GM12873 (cell line): ENCODE measurements around the gene ATP9A.

Experiments used
- CTCF ChIP-seq: IDR thresholded peaks from 2 replicates; pipeline ENCODE4 v1.5.1; 2012; ENCODE audit warnings: low read depth, mild to moderate bottlenecking, moderate library complexity, low read length, control low read depth; ENCODE audit not compliant: insufficient read depth; ENCODE audit errors: missing control alignments

Gene ATP9A

DNA sequence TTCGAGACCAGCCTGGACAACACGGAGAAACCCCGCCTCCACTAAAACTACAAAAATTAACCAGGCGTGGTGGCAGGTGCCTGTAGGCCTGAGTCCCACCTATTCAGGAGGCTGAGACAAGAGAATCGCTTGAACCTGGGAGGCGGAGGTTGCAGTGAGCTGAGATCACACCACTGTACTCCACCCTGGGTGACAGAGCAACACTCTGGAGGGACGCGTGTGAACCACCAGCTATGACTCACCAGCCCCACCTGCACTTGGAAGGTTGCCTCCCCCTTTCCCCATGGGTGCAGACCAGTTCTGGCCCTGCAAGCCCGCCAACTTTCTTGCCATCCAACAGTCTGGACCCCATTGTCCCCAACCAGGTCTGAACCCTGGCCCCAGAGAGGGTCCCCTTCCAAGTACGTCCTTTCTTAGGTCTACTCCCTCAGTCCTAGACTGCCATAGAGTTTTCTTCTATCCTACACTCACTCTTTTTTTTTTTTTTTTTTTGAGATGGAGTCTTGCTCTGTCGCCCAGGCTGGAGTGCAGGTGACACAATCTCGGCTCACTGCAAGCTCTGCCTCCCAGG is 29.2 kb downstream of the ATP9A start:
- TF ChIP-seq CTCF: no peak

GRCh38 chr20:51736947-51737346 is 31.2 kb downstream of the ATP9A start:
- no peak for TF ChIP-seq CTCF

- TF ChIP-seq CTCF: no peak
Observed at GRCh38 chr20:51735728-51736600, 32.2 kb downstream of the ATP9A start.

GRCh38 chr20:51734876-51735720 is 33.1 kb downstream of the ATP9A start:
- no peak for TF ChIP-seq CTCF

DNA sequence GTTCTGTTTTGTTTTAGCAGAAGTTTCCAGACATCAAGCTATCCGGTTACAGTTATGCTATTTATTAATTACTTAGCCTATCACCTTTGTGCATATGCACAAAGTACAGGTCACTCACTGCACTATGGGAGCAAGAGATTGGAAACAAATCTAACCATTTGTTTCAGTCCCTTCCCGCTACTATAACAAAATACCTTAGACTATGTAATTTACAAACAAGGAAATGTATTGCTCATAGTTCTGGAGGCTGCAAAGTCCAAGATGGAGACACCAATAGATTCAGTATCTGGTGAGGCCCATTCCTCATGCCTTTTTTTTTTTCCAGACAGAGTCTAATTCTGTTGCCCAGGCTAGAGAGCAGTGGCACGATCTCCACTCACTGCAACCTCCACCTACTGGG is 35.1 kb downstream of the ATP9A start:
- no peak for TF ChIP-seq CTCF

DNA sequence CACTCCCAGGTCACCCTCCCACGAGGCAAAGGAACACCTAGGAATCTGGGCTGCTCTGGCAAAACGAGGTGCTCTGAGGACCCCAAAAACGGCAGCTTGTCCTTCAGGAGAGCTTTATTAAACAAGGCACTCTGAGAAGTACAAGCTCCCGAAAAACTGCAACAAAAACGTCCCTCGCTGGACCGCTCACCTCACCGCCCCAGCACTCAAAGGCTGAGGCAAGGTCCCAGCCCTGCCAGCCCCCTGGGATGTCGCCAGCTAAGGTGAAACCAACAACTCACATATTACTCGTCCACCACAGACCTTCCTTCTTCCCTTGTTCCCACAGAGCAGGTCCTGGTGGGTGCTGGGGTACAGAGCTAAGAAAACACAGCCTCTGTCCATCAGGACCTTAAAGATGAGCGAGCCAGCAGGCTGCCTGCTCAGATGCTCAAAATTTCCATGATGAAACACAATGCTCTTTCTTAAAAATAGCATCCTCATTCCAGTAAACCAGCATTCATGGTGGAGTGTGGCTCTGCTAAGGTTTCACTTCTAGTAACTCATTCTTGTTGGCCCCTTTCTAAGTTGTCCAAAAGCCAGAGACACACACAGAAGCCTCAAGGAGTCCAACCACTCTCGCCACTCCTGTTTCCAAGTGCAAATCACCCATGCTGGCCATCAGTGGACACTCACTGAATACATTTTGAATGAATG is 35.9 kb downstream of the ATP9A start:
- TF ChIP-seq CTCF: no peak
